ENCODE measurements around the gene CTNNA3.

GRCh38 chr10:67606572-67606971 lies 89.4 kb downstream of the CTNNA3 start:
- no peak for TF ChIP-seq CTCF (IDR thresholded peaks at IDR 0.05)
- TF ChIP-seq POLR2AphosphoS5 (IDR thresholded peaks at IDR 0.05), result no peak
- no peak for TF ChIP-seq EP300 (IDR thresholded peaks at IDR 0.05)
- no peak for TF ChIP-seq POLR2A (IDR thresholded peaks at IDR 0.05)

Measured in upper lobe of left lung (tissue), 4 donors.